ENCODE data around the gene MICAL1.

Gene MICAL1

DNA sequence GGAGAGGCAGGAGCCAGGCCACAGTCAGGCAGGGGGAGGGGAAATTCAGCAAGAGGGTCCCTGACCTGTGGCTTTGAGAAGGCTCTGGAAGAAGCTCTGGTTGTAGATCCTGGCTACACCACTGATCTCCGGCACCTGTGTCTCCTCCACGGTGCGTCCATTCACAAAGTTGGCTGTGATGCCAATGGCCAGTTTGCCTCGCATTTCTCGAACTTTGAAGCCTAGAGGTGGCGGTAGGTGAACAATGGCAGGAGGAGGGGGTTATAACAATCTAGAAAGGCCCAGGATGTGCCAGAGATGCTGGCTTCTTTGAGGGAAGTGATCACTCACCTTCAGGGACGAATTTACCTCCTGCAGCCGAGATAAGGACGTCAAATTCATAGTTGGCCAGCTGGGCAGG is 3.4 kb downstream of the MICAL1 start:
- DNase-seq, result no peak

DNA sequence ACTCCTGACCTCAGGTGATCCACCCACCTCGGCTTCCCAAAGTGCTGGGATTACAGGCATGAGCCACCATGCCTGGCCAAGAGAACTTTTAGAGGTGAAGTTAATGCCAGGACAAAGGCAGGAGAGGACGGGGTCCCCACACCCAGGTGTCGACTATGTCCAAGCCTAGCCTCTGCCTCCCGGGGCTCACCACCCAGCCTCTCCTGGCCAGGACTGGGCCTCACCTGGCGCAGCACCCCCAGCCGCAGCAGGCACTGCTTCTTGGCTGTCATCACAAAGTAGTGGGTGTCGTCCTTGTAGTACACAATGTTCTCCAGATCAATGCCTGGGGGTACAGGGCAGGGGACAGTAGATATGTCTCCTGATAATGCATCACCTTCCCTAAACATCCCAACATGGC is 4.2 kb downstream of the MICAL1 start:
- no peak for DNase-seq

DNA sequence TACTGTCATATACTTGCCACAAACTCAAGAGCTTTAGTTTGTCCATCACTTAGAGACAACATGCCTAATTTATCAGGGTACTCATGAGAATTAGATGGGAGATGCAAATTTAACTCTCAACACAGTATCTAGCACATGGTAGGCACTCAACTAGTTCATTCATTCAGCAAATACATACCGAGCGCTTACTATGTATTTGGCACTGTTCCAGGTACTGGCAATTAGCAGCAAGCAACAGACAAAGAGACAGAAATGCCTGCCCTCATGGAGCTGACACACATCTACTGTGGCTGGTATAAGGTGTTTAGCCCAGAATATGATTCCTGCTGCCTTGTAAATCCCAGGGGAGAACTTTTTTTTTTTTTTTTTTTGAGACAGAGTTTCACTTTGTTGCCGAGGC is 4.8 kb downstream of the MICAL1 start:
- DNase-seq, result no peak

DNA sequence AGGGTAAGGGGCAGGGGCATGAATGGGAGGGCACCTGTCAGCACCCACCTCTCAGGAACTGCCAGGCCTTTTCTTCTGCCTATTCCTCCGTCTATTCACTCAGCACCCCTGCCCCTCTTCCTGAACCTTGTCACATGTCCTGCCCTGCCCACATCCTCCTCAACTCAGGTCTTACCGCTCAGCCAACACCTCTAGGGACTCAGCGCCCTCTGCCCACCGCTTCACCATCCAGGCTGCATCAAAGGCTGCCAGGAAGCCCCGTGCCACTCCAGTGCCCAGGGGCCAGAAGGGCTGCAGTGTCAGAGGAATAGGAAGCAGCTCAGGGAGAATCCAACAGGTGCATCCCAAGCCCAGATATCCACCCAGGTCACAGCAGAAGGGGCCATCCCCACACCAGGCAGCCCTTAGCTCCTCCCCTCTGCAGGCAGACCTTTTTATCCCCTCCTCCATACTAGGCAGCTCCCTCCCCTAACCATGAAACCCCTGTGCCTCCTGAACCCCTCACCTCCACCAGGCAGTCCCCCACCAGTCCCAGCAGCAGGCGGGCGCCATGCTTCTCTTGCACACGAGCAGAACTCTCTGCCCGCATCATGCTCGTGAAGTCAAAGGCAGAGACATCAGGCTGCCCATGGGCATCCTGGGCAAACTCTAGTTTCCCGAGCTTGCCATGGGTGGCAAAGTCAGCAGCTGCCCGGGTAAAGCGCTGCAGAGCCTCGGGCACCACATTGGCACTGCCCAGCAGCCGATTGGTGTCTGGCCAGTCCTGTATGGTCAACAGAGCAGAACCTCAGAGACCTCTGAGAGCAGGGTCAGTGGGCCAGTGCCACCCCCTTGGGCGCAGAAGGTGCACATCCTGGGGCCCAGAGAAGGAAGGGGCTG is 5.5 kb downstream of the MICAL1 start:
- peak; percentile 47 for DNase-seq

DNA sequence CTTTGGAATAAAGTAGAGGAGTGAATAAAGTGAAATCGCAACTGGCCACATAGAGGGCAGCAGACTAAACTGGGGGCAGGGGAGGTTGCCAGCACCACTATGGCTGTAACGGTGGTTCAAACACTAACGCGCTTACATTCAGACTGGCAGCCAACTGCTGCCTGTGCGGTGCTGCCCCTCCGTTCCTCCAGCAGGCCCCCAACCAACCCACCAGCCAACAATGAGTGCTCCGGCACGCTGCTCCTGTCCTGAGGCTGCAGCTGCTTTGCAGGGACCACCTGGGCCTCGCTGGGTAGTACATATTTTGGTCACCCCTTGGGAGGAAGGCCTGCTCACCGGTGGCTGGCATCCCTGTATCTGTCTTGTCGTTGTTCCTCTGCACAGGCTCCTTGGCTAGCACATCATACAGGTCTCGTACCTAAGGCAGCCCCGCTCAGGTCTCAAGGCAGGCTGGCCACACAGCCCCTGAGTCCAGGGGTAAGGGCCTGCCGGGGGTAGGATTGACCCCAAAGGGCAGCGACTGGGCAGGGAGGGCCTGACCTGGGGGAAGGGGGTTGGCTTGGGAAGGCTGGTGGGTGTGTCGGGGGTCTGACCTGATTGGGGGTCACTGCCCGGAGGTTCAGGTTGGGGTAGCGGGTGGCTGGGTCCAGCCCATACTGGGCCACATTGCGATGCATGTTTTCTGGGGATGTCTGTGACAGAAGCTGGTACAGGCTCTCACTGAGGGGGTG is 6.3 kb downstream of the MICAL1 start:
- no peak for DNase-seq

DNA sequence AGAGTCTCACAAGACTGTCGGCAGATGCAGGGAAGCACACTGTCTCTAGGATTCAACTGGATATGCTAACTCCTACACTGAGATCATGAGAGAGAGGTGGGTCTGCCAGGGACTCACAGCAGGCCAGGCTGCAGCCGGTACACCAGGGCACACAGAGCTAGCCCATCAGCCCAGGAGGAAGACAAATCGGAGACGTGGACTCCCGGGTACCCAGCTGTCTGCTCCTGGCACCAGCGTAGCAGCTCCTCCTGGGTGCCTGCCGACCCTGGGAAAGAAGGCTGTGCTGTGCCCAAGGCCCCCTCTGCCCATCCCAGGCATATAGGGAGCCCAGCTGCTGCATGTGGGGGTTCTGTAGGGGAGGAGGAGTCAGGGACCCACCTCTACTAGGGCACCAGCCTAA is 7.0 kb downstream of the MICAL1 start:
- DNase-seq, result no peak

DNA sequence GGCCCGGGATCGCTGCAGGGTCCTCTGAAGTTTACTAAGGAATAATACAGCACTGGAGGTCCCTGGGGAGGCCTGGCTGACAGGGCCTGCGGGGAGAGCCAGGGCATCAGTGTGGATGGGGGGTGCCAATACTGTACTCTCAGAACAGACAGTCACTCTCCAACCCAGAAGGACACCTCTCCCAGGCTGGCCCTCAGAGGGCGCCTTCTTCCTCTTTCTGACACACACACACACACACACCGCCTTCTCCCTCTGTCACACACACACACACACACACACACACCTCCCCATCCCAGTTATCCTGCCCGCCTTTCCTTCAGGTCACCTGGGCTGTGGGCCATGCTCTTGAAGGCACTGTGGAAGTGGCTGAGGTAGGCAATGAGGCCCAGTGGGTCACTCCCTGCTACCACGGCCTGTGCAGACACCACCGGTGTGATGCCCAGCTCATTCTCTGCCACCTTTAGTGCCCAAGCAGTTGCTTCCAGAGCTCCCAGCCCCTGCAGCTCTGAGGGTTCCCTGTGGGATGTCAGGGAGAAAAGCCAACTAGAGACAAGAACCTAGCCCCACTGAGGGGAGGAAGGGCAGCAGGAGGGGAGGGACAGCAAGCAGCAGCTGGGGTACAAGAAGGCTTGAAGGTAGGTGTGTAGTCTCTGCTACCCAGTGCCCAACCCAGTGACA is 7.6 kb downstream of the MICAL1 start:
- no peak for DNase-seq

DNA sequence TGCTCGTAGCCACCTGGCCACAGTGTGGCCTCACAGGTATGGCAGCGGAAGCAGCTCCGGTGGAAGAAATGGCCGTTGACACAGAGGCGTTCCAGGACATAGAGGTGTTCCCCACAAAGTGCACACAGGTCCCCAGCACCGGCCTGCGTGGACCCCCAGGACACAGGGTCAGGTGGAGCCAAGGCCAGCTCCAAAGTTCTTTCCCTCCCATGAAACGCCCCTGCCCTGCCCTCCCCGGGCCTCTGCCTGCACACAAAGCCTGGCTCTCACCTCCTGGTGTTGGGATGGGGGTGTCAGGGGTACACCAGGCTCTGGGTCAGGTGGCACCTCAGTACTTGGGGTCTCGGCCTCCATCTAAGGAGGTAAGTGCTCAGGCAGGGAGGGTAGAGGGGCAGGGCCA is 8.5 kb downstream of the MICAL1 start:
- no peak for DNase-seq

DNA sequence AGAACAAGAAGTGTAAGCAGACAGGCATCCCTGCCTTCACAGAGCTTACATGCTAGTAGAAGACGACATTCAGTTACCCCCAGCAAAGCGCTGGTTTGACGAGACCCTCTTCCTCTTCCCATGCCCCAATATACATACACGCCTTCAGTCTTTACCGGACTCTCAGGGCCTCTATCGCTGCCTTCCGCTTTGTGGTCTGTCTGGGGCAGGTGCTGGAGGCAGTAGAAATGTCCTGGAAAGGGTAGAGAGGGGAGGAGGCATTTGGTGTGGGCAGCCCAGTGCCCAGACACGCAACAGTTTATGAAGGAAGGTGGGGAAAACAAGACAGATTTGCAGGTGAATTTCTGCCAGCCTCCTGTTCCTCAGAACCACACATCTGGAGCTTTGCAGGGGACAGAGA is 9.0 kb downstream of the MICAL1 start:
- DNase-seq, result no peak

DNA sequence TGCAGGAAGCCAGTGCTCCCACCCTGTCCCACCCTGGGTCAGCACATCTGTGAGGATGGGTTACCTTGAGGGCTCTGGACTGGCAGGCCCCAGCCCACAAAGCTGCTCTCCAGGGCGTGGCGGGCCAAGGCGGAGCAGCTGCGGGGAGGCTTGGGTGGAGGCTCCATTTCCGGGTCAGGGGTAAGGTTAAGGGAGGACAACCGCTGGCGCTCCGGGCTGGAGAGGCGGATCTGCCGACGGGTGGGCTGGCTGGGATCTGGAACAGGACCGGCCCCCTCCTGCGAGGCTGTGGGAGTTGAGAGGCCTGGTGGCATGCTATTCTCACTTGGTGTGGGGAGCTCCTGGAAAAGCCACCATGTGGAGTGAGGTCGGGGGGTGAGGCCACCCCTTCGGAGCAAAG is 9.5 kb downstream of the MICAL1 start:
- DNase-seq, result no peak

DNA sequence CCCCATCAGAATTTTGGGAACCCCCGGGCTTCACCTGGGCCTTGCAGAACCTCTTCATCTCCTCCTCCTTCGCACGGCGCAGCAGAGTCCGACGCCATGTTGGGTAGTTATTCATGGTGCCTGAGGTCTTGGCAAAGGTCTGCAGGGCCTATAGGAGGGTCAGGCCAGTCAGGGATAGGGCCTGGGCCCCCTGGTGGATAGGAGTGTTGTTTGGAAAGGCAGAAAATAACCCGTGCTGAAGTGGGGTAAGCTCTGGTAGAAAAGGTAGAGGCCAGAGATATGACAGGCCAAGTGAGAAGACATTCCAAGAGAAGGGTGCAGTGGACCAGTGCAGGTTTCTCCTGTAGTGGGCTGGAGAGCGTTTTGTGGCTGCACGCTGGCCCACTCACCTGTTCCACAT is 10.2 kb downstream of the MICAL1 start:
- DNase-seq, result no peak

DNA sequence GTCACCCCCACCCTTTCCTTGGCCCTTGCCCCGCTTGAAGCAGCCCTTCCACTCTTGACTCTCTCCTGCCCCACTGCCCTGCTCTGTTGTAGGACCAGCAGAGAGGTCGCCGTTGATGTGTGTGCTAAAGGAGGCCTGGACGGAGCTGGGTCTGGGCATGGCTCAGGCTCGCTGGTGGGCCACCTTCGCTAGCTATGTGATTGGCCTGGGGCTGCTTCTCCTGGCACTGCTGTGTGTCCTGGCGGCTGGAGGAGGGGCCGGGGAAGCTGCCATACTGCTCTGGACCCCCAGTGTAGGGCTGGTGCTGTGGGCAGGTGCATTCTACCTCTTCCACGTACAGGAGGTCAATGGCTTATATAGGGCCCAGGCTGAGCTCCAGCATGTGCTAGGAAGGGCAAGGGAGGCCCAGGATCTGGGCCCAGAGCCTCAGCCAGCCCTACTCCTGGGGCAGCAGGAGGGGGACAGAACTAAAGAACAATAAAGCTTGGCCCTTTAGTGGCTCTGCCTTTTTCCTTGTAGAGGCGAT is 12.1 kb downstream of the MICAL1 start:
- DNase-seq, result no peak

DNA sequence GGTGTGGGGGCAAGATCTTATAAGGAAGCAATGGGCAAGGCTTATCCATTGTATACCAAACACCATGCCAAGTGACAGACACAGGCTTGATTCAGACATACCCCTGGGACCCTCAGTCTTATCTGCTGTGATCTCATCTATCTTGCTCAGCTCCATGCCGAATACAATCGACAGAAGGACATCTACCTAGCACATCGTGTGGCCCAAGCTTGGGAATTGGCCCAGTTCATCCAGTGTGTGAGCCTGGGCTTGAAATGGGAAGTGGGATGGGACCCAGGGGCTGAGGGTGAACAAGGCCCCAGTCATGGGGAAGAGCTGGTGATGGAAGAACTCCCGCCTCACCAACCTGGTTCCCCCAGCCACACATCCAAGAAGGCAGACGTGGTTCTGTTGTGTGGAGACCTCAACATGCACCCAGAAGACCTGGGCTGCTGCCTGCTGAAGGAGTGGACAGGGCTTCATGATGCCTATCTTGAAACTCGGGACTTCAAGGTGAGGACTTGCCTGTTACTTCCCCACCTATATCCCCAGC is 13.1 kb downstream of the MICAL1 start:
- DNase-seq, result no peak

DNA sequence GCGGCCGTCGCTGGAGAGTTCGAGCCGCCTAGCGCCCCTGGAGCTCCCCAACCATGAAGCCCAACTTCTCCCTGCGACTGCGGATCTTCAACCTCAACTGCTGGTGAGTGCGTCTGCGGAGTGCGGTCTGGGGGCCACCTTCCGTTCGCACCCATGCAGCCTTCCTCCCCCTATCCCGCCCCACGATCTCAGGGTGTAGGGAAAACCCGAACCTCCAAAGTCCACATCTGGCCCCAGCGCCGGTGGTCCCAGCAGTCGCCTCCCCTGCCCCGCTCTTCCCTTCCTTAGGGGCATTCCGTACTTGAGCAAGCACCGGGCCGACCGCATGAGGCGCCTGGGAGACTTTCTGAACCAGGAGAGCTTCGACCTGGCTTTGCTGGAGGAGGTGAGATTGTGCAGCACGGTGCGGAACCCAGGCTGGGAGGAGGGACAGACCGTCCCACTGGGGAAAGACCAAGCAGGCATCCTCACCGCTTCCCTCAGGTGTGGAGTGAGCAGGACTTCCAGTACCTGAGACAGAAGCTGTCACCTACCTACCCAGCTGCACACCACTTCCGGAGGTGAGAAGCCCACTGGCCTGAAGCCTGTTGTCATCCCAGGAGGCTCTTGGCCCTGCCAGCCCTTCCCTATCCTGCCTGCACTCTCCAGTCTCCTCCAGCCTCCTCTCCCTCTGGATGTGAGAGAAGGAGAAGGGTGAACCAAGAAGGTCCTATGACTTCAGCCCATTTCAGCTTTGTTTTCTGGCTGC is 14.3 kb downstream of the MICAL1 start:
- peak; percentile 60 for DNase-seq

DNA sequence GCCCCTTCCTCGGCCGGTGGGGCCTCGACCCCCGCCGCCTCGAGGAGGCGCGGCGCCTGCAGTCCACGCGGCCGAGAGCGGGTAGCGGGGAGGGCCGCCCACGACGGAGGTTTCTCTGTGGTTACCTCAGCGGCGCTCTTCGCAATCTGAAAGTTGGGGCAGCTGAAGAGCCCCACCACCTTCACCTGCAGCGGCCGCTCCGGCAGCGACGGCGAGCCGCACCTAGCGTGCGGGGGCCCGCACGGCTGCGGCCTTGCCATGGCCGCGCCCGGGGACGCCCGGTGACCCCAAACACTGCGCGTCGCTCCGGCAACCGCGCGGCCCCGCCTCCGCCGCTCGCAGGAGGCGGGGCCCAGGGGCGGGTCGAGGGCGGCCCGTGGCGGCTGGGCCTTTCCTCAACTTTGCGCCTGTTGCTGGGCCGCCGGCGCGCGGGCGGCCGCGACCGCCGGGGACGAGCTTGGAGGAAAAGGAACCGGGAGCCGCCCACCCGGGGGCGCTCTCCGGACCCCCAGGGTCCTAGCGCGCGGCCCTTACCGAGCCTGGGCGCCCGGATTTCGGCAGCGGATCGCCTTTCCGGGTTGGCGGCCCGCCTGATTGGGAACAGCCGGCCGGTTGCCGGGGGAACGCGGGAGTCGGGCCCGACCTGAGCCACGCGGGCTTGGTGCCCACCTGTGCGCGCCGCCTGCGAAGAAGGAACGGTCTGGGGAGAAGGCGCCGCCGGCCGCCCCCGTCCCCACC is 15.1 kb downstream of the MICAL1 start, which contains the start of the genes PPIL6 and SMPD2:
Gene PPIL6 (minus strand): TSS at position 298 of the 738 bp plus-strand sequence. CDS start 38 bp downstream, at position 260.
Gene SMPD2 (plus strand): TSS at position 394 of the 738 bp plus-strand sequence. CDS start 398 bp downstream, outside the sequence.
- peak; percentile 88 for DNase-seq

DNA sequence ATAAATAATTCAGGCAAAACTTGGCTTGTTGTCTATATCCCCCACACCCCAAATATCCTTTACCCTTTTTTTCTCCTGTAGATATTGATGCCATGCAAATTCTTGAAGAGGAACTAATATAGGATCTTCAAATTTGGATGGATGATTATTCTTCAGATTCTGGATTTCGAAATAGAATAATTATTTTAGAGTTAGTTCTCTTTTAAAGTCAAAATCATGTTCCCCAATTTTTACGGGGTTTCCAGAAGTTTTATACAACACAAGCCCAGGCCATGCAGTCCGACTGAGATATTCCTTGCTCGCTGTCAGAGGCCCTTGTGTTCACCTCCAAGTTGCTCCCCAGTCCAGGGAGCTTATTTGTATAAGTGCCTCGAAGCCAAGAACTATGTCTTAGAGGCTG is 19.5 kb downstream of the MICAL1 start:
- no peak for DNase-seq

DNA sequence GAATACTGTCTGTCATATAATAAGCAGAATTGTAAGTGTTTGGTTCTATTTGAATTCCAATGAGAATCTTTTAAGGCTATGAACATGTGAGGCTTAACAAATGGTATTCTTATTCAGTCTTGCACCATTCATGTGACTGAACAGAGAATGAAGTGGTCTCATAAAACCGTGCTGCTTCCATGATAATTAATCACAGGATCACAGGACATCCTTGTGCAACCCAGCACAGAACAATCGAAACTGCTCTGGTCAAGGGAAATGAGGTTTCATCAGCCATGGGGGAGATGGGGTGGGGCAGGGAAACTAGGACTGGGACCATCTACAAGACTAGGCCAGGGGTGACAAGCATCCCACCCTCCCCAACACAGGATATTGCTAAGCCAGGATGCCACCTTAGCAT is 21.1 kb downstream of the MICAL1 start:
- no peak for DNase-seq

DNA sequence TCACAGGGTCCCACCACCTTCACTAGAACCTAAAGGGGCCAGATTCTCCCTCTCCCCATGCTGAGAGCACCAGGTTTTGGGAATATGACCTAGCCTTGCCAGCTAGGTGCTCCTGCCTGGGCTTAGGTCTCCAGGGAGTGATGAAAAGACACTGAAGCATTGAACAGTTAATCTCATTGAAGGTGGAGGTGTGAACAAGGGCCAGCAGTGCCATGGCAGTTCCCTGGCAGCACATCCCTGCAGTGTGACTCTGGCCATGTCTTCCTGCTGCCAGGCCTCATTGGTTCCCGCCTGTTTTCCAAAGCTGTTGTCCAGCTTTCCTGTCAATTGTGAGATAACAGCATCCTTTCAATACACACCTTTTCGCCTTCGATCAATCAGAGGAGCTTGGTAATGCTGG is 26.1 kb downstream of the MICAL1 start:
- DNase-seq, result no peak

DNA sequence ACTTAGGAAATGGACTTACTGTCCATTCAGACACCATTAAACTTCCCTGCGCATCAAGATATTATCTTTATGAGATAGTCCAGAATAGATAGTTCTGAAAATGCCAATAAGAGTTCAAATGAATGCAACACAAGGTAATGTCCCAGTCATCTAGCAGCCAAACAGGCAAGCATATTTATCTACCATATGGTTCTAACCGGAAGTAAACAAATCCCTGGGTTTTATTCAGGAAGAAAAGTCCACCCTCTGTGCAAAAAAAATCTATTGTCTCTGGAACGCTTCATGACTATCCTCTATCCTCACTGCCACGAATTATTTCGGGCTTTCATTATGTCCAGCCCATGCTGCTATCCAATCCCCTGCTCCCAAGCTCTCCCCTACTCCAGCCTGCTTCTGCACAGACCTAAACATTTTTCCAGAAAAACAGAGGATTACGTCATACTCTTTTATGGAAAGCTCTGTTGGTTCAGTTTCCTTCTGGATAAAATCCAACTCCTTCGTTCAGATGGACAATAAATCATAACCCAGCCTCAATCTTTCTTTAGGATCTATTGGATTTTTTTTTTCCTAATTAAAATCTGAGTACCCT is 26.6 kb downstream of the MICAL1 start:
- DNase-seq, result no peak

DNA sequence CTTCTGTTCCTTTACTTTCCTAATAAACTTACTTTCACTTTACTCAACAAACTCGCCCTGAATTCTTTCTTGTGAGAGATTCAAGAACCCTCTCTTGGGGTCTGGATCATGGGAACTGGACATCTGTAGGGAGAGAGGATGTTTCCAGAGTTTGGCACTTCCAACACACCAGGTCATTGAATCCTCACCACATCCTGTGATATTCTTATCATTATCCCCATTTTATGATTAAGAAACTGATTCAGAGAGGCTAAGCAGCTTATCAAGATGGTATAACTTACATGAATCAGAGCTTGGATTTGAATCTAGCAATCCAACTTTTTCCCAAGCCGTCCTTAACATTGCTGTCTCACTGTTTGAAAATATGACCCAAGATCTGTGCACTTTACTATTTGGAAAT is 30.6 kb downstream of the MICAL1 start:
- no peak for DNase-seq

DNA sequence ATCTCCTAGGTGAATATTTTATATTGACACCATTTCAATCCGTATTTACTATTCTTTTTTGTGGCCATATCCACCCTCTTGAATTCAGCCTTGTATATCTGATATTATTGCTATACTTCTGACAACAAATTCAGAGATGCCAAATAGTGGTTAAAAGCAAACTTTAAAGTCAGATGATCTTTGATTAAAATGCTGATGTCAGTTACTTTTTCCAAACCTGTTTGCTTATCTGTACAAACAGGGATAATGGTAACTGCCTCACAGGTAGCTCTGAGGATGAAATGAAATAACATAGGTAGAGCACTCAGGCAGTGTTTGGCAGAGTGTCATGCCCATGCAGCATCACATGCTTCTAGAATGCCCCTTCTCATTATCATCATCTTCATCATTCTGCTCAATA is 34.4 kb downstream of the MICAL1 start:
- DNase-seq, result no peak
